Neural progenitor cell (in vitro differentiated cells): ENCODE data around the gene EFCAB6. TPM values are rescaled to one million over a fixed set of nuclear protein-coding genes. Genes with fewer than 3 reads are reported as not detected.

Experiments used
- DNase-seq: peaks from one replicate; pipeline ENCODE4 v3.0.0-alpha.2; 2016; ENCODE audit warnings: low spot score
- H2AFZ ChIP-seq: fragments of 200-600 bp; sonication (generic); replicated peaks from 2 replicates; pipeline ENCODE4 v1.6.1; 2016; ENCODE audit warnings: antibody characterized with exemption
- H3F3A ChIP-seq: fragments of 200-600 bp; sonication (generic); 2 replicates; pipeline ENCODE4 v1.6.1; 2016; ENCODE audit warnings: antibody characterized with exemption, low read depth
- H3K27ac ChIP-seq: fragments of 200-600 bp; sonication (generic); 2 replicates; pipeline ENCODE4 v1.5.1; 2016; ENCODE audit warnings: mild to moderate bottlenecking
- H3K27me3 ChIP-seq: fragments of 200-600 bp; sonication (generic); 2 replicates; pipeline ENCODE4 v1.6.1; 2016; ENCODE audit warnings: mild to moderate bottlenecking, moderate library complexity
- H3K36me3 ChIP-seq: fragments of 200-600 bp; sonication (generic); 2 replicates; pipeline ENCODE4 v1.5.1; 2016
- H3K4me1 ChIP-seq: fragments of 200-600 bp; sonication (generic); 2 replicates; pipeline ENCODE4 v1.6.1; 2016; ENCODE audit warnings: mixed run types
- H3K4me2 ChIP-seq: fragments of 200-600 bp; sonication (generic); 2 replicates; pipeline ENCODE4 v1.6.1; 2016
- H3K4me3 ChIP-seq: fragments of 200-600 bp; sonication (generic); 2 replicates; pipeline ENCODE4 v1.5.1; 2016
- H3K79me2 ChIP-seq: fragments of 200-600 bp; sonication (generic); 2 replicates; pipeline ENCODE4 v1.6.1; 2016; ENCODE audit warnings: low read depth
- H3K9ac ChIP-seq: fragments of 200-600 bp; sonication (generic); 2 replicates; pipeline ENCODE4 v1.6.1; 2016
- H3K9me3 ChIP-seq: fragments of 200-600 bp; sonication (generic); 2 replicates; pipeline ENCODE4 v1.5.1; 2016; ENCODE audit warnings: low read depth
- H4K20me1 ChIP-seq: fragments of 200-600 bp; sonication (generic); 2 replicates; pipeline ENCODE4 v1.6.1; 2016; ENCODE audit warnings: low read depth
- H3K27ac Mint-ChIP-seq: 3 replicates; pipeline ENCODE4 v1.8.0; 2021; ENCODE audit warnings: mixed read lengths
- H3K27me3 Mint-ChIP-seq: 2 replicates; pipeline ENCODE4 v1.8.0; 2022; ENCODE audit warnings: low read depth, mild to moderate bottlenecking, inconsistent platforms, moderate library complexity, mixed read lengths; ENCODE audit not compliant: insufficient read depth
- H3K36me3 Mint-ChIP-seq: 3 replicates; pipeline ENCODE4 v1.8.0; 2021; ENCODE audit warnings: mixed read lengths
- H3K4me1 Mint-ChIP-seq: 3 replicates; pipeline ENCODE4 v1.8.0; 2021; ENCODE audit warnings: mixed read lengths
- H3K4me3 Mint-ChIP-seq: 3 replicates; pipeline ENCODE4 v1.8.0; 2021; ENCODE audit warnings: mild to moderate bottlenecking, moderate library complexity, mixed read lengths
- H3K9me3 Mint-ChIP-seq: 3 replicates; pipeline ENCODE4 v1.8.0; 2020; ENCODE audit warnings: mixed read lengths
- EZH2 ChIP-seq: fragments of 200-600 bp; sonication (generic); IDR thresholded peaks from 2 replicates; pipeline ENCODE4 v1.6.1; 2017; ENCODE audit warnings: antibody characterized with exemption, mild to moderate bottlenecking, moderate library complexity
- EZH2phosphoT487 ChIP-seq: fragments of 200-600 bp; sonication (generic); IDR thresholded peaks from 2 replicates; pipeline ENCODE4 v1.6.1; 2017; ENCODE audit warnings: antibody characterized with exemption
- total RNA-seq: library from RNA; depleted of rRNA; stranded (reverse); fragments of >200 nt; gene quantifications from 2 replicates; pipeline ENCODE4 v1.2.3, GENCODE V29; 2015; ENCODE audit warnings: low replicate concordance
- TF ChIP-seq, protein P1 (sequence below): fragments of 200-600 bp; sonication (generic); IDR thresholded peaks from 2 replicates; pipeline ENCODE4 v1.5.1; 2017; ENCODE audit warnings: antibody characterized with exemption, mild to moderate bottlenecking

Gene EFCAB6
- total RNA-seq, 1 donor from 2014 or later: 4.9 TPM

DNA sequence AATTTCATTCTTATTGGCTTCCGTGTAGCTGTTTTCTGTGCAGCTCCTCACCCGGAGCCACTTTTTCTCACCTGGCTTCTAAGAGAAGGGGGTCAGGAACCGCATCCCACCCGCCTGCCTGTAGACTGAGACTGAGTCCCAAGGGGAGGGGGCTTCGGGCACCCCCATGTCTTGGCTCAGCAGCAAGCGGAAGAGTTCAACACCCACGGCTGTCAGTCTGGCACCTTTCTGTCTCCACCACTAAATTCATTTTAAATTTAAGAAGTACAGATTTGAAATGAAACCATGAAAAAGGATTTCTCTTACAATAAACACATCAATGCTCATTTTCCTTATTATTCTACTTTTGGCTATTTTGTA is 66.7 kb downstream of the EFCAB6 start:
- no peaks in the 10 kb centered on the region for H3K27me3 ChIP-seq
- no peak overlapping the region for H3K27ac ChIP-seq
- no peaks in the 10 kb centered on the region for H3K36me3 ChIP-seq
- no peak overlapping the region for H3K4me3 ChIP-seq
- TF ChIP-seq, protein P1, sequence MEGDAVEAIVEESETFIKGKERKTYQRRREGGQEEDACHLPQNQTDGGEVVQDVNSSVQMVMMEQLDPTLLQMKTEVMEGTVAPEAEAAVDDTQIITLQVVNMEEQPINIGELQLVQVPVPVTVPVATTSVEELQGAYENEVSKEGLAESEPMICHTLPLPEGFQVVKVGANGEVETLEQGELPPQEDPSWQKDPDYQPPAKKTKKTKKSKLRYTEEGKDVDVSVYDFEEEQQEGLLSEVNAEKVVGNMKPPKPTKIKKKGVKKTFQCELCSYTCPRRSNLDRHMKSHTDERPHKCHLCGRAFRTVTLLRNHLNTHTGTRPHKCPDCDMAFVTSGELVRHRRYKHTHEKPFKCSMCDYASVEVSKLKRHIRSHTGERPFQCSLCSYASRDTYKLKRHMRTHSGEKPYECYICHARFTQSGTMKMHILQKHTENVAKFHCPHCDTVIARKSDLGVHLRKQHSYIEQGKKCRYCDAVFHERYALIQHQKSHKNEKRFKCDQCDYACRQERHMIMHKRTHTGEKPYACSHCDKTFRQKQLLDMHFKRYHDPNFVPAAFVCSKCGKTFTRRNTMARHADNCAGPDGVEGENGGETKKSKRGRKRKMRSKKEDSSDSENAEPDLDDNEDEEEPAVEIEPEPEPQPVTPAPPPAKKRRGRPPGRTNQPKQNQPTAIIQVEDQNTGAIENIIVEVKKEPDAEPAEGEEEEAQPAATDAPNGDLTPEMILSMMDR: no peak
- TF ChIP-seq EZH2phosphoT487: no peak
- H4K20me1 ChIP-seq: no peaks in the 10 kb centered on the region
- H3K4me1 ChIP-seq: peaks cover 9% of the 10 kb centered on the region
- H2AFZ ChIP-seq: no peak overlapping the region
- Mint-ChIP-seq H3K4me3 (no peak overlapping the region), H3K27me3 (no peaks in the 10 kb centered on the region), H3K27ac (no peak overlapping the region), H3K4me1 (peaks cover 2% of the 10 kb centered on the region), H3K9me3 (no peaks in the 10 kb centered on the region), H3K36me3 (no peaks in the 10 kb centered on the region)
- H3K9me3 ChIP-seq: no peaks in the 10 kb centered on the region
- no peak for DNase-seq
- no peak overlapping the region for H3K9ac ChIP-seq
- no peaks in the 10 kb centered on the region for H3F3A ChIP-seq
- H3K79me2 ChIP-seq: no peaks in the 10 kb centered on the region
- H3K4me2 ChIP-seq: no peak overlapping the region

DNA sequence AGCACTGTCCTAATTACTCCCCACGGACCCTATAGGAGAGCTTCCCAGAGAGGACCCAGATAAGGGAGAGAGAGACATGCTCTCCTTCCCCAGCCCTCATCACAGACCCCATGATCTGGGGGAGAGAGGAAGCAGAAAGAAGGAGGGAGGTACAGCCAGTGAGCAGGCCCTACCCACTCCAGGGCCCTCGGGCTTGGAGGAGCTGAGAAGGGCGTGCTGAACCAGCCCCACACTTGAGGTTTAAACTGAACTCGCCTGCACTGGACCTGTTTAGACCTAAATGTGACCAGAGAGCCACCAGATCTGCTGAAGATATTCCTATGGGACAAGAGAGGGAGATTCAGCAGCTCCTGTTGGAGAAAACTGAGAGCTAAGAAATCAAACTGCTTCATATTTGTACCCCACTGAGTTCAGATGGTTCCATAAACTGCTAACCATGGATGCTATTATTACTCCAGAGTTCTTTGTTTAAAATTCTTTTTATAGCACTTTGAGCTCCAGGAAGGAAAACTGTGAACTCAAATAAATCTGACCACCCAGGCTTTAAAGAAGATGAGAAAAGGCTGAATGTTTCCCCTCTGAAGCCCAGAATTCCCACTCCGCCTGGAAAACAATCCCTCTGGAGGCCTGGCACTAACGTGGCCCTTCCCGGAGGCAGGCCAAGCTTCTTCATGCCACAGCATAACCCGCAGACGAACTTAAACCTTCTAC is 67.2 kb downstream of the EFCAB6 start:
- Histone ChIP-seq H3K9me3 (no peaks in the 10 kb centered on the region), H4K20me1 (no peaks in the 10 kb centered on the region), H3K36me3 (no peaks in the 10 kb centered on the region), H3K9ac (no peak overlapping the region), H2AFZ (no peak overlapping the region), H3K79me2 (no peaks in the 10 kb centered on the region), H3F3A (no peaks in the 10 kb centered on the region), H3K27me3 (no peaks in the 10 kb centered on the region), H3K27ac (no peak overlapping the region), H3K4me3 (no peak overlapping the region), H3K4me1 (peaks cover 5% of the 10 kb centered on the region), H3K4me2 (no peak overlapping the region)
- Mint-ChIP-seq H3K36me3 (no peaks in the 10 kb centered on the region), H3K9me3 (no peaks in the 10 kb centered on the region), H3K27me3 (no peaks in the 10 kb centered on the region), H3K4me1 (peaks cover 2% of the 10 kb centered on the region), H3K27ac (no peak overlapping the region), H3K4me3 (no peak overlapping the region)
- no peak for DNase-seq
- TF ChIP-seq, protein P1: no peak

DNA sequence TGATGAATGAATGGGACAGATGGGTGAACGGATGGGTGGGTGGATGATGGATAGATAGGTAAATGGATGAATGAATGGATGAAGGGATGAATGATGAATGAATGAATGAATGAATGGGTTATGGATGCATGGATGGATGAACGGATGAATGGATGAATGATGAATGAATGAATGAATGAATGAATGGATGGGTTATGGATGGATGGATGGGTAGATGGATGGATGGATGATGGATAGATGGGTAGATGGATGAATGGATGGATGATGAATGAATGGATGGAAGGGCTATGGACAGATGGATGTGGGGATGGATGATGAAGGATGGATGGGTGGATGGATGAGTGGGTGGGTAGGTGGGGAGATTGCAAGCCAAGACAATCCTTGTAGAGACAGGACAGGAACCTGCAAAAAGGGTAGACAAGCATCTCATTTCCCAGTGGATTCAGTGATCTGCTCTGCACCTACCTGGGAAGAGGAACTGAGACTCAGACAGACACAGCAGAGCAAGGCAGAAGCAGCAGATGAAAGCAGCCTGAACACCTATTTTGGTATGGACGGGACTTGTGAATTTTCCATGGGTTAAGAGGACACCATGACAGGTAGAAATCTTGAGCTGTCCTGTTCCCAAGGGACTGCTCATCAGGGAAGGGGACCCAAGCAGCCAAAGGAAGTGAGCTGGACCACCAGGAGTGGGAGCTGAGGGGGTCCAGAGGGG is 68.0 kb downstream of the EFCAB6 start:
- Mint-ChIP-seq H3K27me3 (no peaks in the 10 kb centered on the region), H3K27ac (no peak overlapping the region), H3K4me3 (no peak overlapping the region)

More for the DNA sequence above, 68.0 kb downstream of the EFCAB6 start:
- no peaks in the 10 kb centered on the region for H3K36me3 ChIP-seq
- H3K79me2 ChIP-seq: no peaks in the 10 kb centered on the region
- H3K36me3 Mint-ChIP-seq: no peaks in the 10 kb centered on the region
- no peak overlapping the region for H3K9ac ChIP-seq
- no peak overlapping the region for H3K4me2 ChIP-seq
- no peaks in the 10 kb centered on the region for H3K4me1 ChIP-seq
- no peak overlapping the region for H2AFZ ChIP-seq
- H3K27ac ChIP-seq: no peak overlapping the region
- H3F3A ChIP-seq: no peaks in the 10 kb centered on the region
- H3K4me1 Mint-ChIP-seq: peaks cover 2% of the 10 kb centered on the region
- no peaks in the 10 kb centered on the region for H3K9me3 ChIP-seq
- no peaks in the 10 kb centered on the region for H3K27me3 ChIP-seq
- no peak for DNase-seq
- H3K4me3 ChIP-seq: no peak overlapping the region
- TF ChIP-seq EZH2 (no peak), EZH2phosphoT487 (no peak)
- TF ChIP-seq, protein P1: no peak
- no peaks in the 10 kb centered on the region for H3K9me3 Mint-ChIP-seq
- no peaks in the 10 kb centered on the region for H4K20me1 ChIP-seq
